CD14-positive monocyte (primary cell): ENCODE measurements around the gene ZC3H10. TPM values are rescaled to one million over a fixed set of nuclear protein-coding genes. Genes with fewer than 3 reads are reported as not detected.

ENCODE experiments used
- DNase-seq, 3 donors: peaks; one replicate each; pipeline ENCODE4 v3.0.0-alpha.2; 2011 to 2022
- H2AFZ ChIP-seq: 2 replicates; pipeline ENCODE4 v1.6.0; 2012; ENCODE audit warnings: mild to moderate bottlenecking, low read depth, low read length, inconsistent platforms; ENCODE audit not compliant: insufficient read depth, poor library complexity, severe bottlenecking
- H3K27ac ChIP-seq, 2 donors: 1 replicate in 1 of 2; 2 replicates in 1 of 2; pipeline ENCODE4 v1.5.1; 2012 to 2013; ENCODE audit warnings: low read length in 2 of 2, control low read depth in 1 of 2, inconsistent platforms in 1 of 2, low read depth in 1 of 2, mild to moderate bottlenecking in 1 of 2
- H3K27me3 ChIP-seq, 2 donors: one replicate each; pipeline versions ENCODE4 v1.6.0 to v1.6.1; 2011 to 2013; ENCODE audit warnings: low read length in 2 of 2; ENCODE audit not compliant: control insufficient read depth in 2 of 2, insufficient read depth in 2 of 2
- H3K36me3 ChIP-seq, 2 donors: replicated peaks in 1 of 2; 1 replicate in 1 of 2; 2 replicates in 1 of 2; pipeline versions ENCODE4 v1.5.1 to v1.6.1; 2012 to 2013; ENCODE audit warnings: low read length in 2 of 2, control low read depth in 1 of 2, inconsistent platforms in 1 of 2, mild to moderate bottlenecking in 1 of 2; ENCODE audit not compliant: insufficient read depth in 2 of 2, control insufficient read depth in 1 of 2
- H3K4me1 ChIP-seq, 2 donors: 1 replicate in 1 of 2; 2 replicates in 1 of 2; pipeline versions ENCODE4 v1.5.1 to v1.6.1; 2012 to 2013; ENCODE audit warnings: low read length in 2 of 2, control low read depth in 1 of 2, inconsistent platforms in 1 of 2, mild to moderate bottlenecking in 1 of 2, moderate library complexity in 1 of 2; ENCODE audit not compliant: insufficient read depth in 2 of 2, control insufficient read depth in 1 of 2
- H3K4me2 ChIP-seq: replicated peaks from 2 replicates; pipeline ENCODE3; 2012; ENCODE audit warnings: low read length, moderate library complexity, mild to moderate bottlenecking; ENCODE audit not compliant: poor library complexity, severe bottlenecking; ENCODE audit errors: extremely low read depth
- H3K4me3 ChIP-seq, 3 experiments: fragments of 200-600 bp in 1 of 3; sonication (generic) in 1 of 3; replicated peaks in 1 of 3; 1 replicate in 2 of 3; 2 replicates in 1 of 3; pipeline ENCODE4 v1.5.1; 2011 to 2013; ENCODE audit warnings: low read length in 3 of 3, mild to moderate bottlenecking in 3 of 3, control low read depth in 2 of 3, low read depth in 2 of 3, inconsistent platforms in 1 of 3, moderate library complexity in 1 of 3
- H3K79me2 ChIP-seq: 2 replicates; pipeline ENCODE4 v1.6.0; 2012; ENCODE audit warnings: mild to moderate bottlenecking, control low read depth, inconsistent platforms, low read length, moderate library complexity; ENCODE audit not compliant: insufficient read depth
- H3K9ac ChIP-seq: 2 replicates; pipeline ENCODE4 v1.6.0; 2017; ENCODE audit warnings: low read length, mild to moderate bottlenecking; ENCODE audit not compliant: insufficient read depth, poor library complexity, severe bottlenecking
- H3K9me3 ChIP-seq, 2 donors: replicated peaks in 1 of 2; 1 replicate in 1 of 2; 2 replicates in 1 of 2; pipeline versions ENCODE4 v1.5.1 to v1.6.1; 2012 to 2013; ENCODE audit warnings: low read length in 2 of 2, control low read depth in 1 of 2; ENCODE audit not compliant: control insufficient read depth in 1 of 2, insufficient read depth in 1 of 2
- H4K20me1 ChIP-seq: 2 replicates; pipeline ENCODE4 v1.6.0; 2012; ENCODE audit warnings: mild to moderate bottlenecking, low read length, control low read depth, moderate library complexity; ENCODE audit not compliant: insufficient read depth
- H3K27ac Mint-ChIP-seq, 7 donors: one replicate each; pipeline ENCODE4 v1.8.0; 2020; ENCODE audit warnings: mild to moderate bottlenecking in 7 of 7, mixed read lengths in 7 of 7, moderate library complexity in 6 of 7, inconsistent platforms in 2 of 7
- H3K27me3 Mint-ChIP-seq, 3 donors: one replicate each; pipeline ENCODE4 v1.8.0; 2021 to 2022; ENCODE audit warnings: low read depth in 3 of 3, mild to moderate bottlenecking in 3 of 3, mixed read lengths in 3 of 3, moderate library complexity in 3 of 3, inconsistent platforms in 1 of 3
- H3K36me3 Mint-ChIP-seq, 2 donors: one replicate each; pipeline ENCODE4 v1.8.0; 2020; ENCODE audit warnings: mixed read lengths in 2 of 2, inconsistent platforms in 1 of 2, mild to moderate bottlenecking in 1 of 2
- H3K4me1 Mint-ChIP-seq: one replicate; pipeline ENCODE4 v1.8.0; 2020; ENCODE audit warnings: mild to moderate bottlenecking, mixed read lengths
- H3K4me3 Mint-ChIP-seq, 2 donors: one replicate each; pipeline ENCODE4 v1.8.0; 2020; ENCODE audit warnings: mild to moderate bottlenecking in 2 of 2, mixed read lengths in 2 of 2, moderate library complexity in 1 of 2
- H3K9me3 Mint-ChIP-seq, 7 donors: one replicate each; pipeline ENCODE4 v1.8.0; 2020 to 2022; ENCODE audit warnings: mixed read lengths in 7 of 7, mild to moderate bottlenecking in 6 of 7, moderate library complexity in 6 of 7, inconsistent platforms in 2 of 7
- CTCF ChIP-seq: fragments of 200-600 bp; IDR thresholded peaks from one replicate; pipeline ENCODE4 v1.8.0; 2022; ENCODE audit warnings: antibody characterized with exemption, mild to moderate bottlenecking
- WGBS: methylation state at CpG from one replicate; pipeline ENCODE4 v1.1.5; 2013; ENCODE audit warnings: missing lambda C conversion rate; ENCODE audit not compliant: insufficient coverage; 5-methylcytosine and 5-hydroxymethylcytosine counted together
- intact Hi-C, 2 donors: fragments of 100-400 bp; cut with micrococcal nuclease; formaldehyde crosslinking; loops; one replicate each; pipeline versions ENCODE4 v1.15.0 to v1.15.1; 2023
- polyA plus RNA-seq, 3 donors: library from polyadenylated mRNA; depleted of rRNA in 1 of 3; unstranded in 2 of 3; stranded (reverse) in 1 of 3; fragments of 300-500 nt in 2 of 3; fragments of >200 nt in 1 of 3; fragmentation: Illumina TruSeq in 2 of 3; gene quantifications; 1 replicate in 2 of 3; 2 replicates in 1 of 3; pipeline ENCODE4 v1.2.3, GENCODE V29; 2012 to 2021

The ZC3H10 gene
- polyA plus RNA-seq, 3 donors, result 1.7 to 3.1 (median 1.8) TPM

- Mint-ChIP-seq H3K4me1 (peaks cover 52% of the 10 kb centered on the region), H3K27me3 (no peaks in the 10 kb centered on the region), H3K27ac (peak overlapping the region in 3 of 7 donors; percentile 59 to 100 (median 65)), H3K9me3 (no peaks in the 10 kb centered on the region), H3K4me3 (no peak overlapping the region), H3K36me3 (peaks cover 31 to 41% of the 10 kb centered on the region in 2 donors)
- no peak for TF ChIP-seq CTCF
- no peak for DNase-seq
- Histone ChIP-seq H3K4me3 (no peak overlapping the region), H4K20me1 (peaks cover 28% of the 10 kb centered on the region), H3K4me1 (peaks cover 41 to 53% of the 10 kb centered on the region in 2 donors), H3K9me3 (no peaks in the 10 kb centered on the region), H3K9ac (no peak overlapping the region), H3K27me3 (no peaks in the 10 kb centered on the region), H3K36me3 (peaks cover 16 to 31% of the 10 kb centered on the region in 2 donors), H3K4me2 (no peak overlapping the region), H2AFZ (no peak overlapping the region), H3K27ac (peak overlapping the region in 1 of 2 donors; percentile 4), H3K79me2 (peaks cover 83% of the 10 kb centered on the region)
- intact Hi-C loops, result loop anchor here (5.0 to 10.0 kb wide), 2 partner anchors 67 to 344 kb away; partner anchors contain the start of genes SPRYD4 (in 2 of the 2) and SMARCC2 (in 1 of the 2)
- WGBS, result 99% methylated on average over 17 of the region's 17 CpGs
Observed at GRCh38 chr12:56120158-56120846, 2.2 kb downstream of the ZC3H10 start.

DNA sequence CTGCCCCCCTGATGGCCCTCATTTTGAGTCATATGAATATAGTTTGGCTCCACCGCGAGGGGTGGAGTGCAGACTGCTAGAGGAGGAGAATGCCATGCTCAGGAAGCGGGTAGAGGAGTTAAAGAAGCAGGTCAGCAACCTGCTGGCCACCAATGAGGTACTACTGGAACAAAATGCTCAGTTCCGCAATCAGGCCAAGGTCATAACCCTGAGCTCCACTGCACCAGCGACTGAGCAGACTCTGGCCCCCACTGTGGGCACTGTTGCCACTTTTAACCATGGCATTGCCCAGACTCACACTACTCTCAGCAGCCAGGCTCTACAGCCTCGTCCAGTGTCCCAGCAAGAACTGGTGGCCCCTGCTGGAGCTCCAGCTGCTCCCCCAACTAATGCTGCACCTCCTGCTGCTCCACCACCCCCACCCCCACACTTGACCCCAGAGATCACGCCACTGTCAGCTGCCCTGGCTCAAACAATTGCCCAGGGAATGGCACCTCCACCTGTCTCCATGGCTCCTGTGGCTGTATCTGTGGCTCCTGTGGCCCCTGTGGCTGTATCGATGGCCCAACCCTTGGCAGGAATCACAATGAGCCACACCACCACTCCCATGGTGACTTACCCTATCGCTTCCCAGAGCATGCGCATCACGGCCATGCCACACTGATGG lies 3.3 kb downstream of the ZC3H10 start:
- Histone ChIP-seq H4K20me1 (peaks cover 28% of the 10 kb centered on the region), H3K79me2 (peaks cover 83% of the 10 kb centered on the region), H2AFZ (no peak overlapping the region), H3K4me2 (no peak overlapping the region), H3K4me3 (no peak overlapping the region), H3K4me1 (peaks cover 47 to 58% of the 10 kb centered on the region in 2 donors), H3K9me3 (no peaks in the 10 kb centered on the region), H3K36me3 (peaks cover 16 to 31% of the 10 kb centered on the region in 2 donors), H3K27ac (no peak overlapping the region), H3K27me3 (no peaks in the 10 kb centered on the region), H3K9ac (no peak overlapping the region)
- WGBS, result 97% methylated on average over 8 of the region's 11 CpGs
- Mint-ChIP-seq H3K27ac (peak overlapping the region in 2 of 7 donors; percentile 45 to 65), H3K4me1 (peaks cover 55% of the 10 kb centered on the region), H3K9me3 (no peaks in the 10 kb centered on the region), H3K4me3 (no peak overlapping the region), H3K27me3 (peaks cover 0 to 1% (median 0%) of the 10 kb centered on the region in 3 donors), H3K36me3 (peaks cover 31 to 41% of the 10 kb centered on the region in 2 donors)
- TF ChIP-seq CTCF, result no peak
- DNase-seq, result no peak
- intact Hi-C loops, result loop anchor here (5.0 to 10.0 kb wide), 2 partner anchors 66 to 343 kb away; partner anchors contain the start of genes SPRYD4 (in 2 of the 2) and SMARCC2 (in 1 of the 2)
